GM12872 (cell line): ENCODE measurements around the gene ZFP36L1.

ENCODE experiments used
- CTCF ChIP-seq: IDR thresholded peaks from 3 replicates; pipeline ENCODE4 v1.5.1; 2011; ENCODE audit warnings: low read depth, mild to moderate bottlenecking, low read length, moderate library complexity; ENCODE audit not compliant: insufficient read depth

Gene ZFP36L1

GRCh38 chr14:68800390-68800789 lies 7.5 kb upstream of the ZFP36L1 start:
- no peak for TF ChIP-seq CTCF

- no peak for TF ChIP-seq CTCF
These were observed 5.8 kb upstream of the ZFP36L1 start for GRCh38 chr14:68798621-68799020.

- no peak for TF ChIP-seq CTCF
These were observed 4.3 kb upstream of the ZFP36L1 start for GRCh38 chr14:68797121-68797670.

GRCh38 chr14:68796418-68797101 lies 3.7 kb upstream of the ZFP36L1 start:
- TF ChIP-seq CTCF: no peak

GRCh38 chr14:68795597-68796417 lies 2.9 kb upstream of the ZFP36L1 start:
- TF ChIP-seq CTCF: peak; percentile 65

GRCh38 chr14:68794851-68795596 lies 2.2 kb upstream of the ZFP36L1 start:
- no peak for TF ChIP-seq CTCF
